Suprapubic skin (tissue), 4 donors: ENCODE data around the gene PHF3.

ENCODE experiments used
- CTCF ChIP-seq, 2 donors: fragments of 200-600 bp in 1 of 2; fragments of 450-650 bp in 1 of 2; sonication (generic) in 1 of 2; IDR thresholded peaks; one replicate each; pipeline ENCODE4 v1.5.1; 2016 to 2019; ENCODE audit warnings: antibody characterized with exemption in 2 of 2, mild to moderate bottlenecking in 1 of 2, moderate library complexity in 1 of 2
- EP300 ChIP-seq: sonication (generic); formaldehyde crosslinking; IDR thresholded peaks from one replicate; pipeline ENCODE4 v1.6.1; 2017; ENCODE audit warnings: antibody characterized with exemption
- POLR2A ChIP-seq, 2 donors: fragments of 450-650 bp; IDR thresholded peaks; one replicate each; pipeline ENCODE4 v1.6.1; 2017; ENCODE audit warnings: antibody characterized with exemption in 2 of 2, mild to moderate bottlenecking in 2 of 2, moderate library complexity in 2 of 2
- POLR2AphosphoS5 ChIP-seq, 3 donors: sonication (generic); formaldehyde crosslinking; IDR thresholded peaks; one replicate each; pipeline ENCODE4 v1.6.1; 2017; ENCODE audit warnings: antibody characterized with exemption in 3 of 3

GRCh38 chr6:63677282-63677681, 41.7 kb downstream of the PHF3 start:
- TF ChIP-seq CTCF (IDR thresholded peaks at IDR 0.05) = no peak
- no peak for TF ChIP-seq EP300
- TF ChIP-seq POLR2A (IDR thresholded peaks at IDR 0.05) = no peak
- TF ChIP-seq POLR2AphosphoS5 (IDR thresholded peaks at IDR 0.05) = no peak
